Breast epithelium (tissue), 3 donors: ENCODE measurements around the gene HOXB1.

Experiments
- POLR2A ChIP-seq: fragments of 450-650 bp; IDR thresholded peaks from one replicate; pipeline ENCODE4 v1.6.1; 2016; ENCODE audit warnings: antibody characterized with exemption, mild to moderate bottlenecking, moderate library complexity
- TF ChIP-seq, protein P1 (sequence below), 3 donors: fragments of 450-650 bp; IDR thresholded peaks; one replicate each; pipeline ENCODE4 v1.5.1; 2016 to 2017; ENCODE audit warnings: antibody characterized with exemption in 3 of 3, mild to moderate bottlenecking in 3 of 3, moderate library complexity in 3 of 3

DNA sequence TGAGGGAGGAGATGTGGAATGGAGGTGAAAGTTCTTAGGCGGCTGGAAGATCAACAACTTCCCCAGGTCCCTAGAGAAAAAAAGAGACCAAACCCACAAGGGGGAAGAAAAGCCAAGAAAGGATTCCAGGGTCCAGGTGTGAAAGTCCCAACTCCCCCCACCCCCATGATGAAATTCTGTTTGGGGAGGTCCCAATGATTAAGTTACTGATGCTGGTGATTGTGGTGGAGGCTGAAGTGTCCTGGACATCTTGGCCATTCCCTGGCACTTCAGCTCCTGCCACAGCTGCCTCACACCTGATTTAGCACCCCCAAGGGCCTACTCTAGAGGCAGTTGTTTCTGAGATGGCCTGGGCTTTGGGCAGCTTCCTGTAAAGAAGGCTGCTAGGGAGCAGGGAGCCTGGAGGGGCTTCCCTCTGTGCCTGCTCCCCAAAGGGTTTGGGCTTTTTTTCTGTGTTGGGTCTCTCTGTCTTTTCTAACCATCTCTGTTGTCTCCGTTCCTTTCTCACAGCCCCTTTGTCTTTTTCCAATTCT is 34.3 kb upstream of the HOXB1 start:
- TF ChIP-seq, protein P1, sequence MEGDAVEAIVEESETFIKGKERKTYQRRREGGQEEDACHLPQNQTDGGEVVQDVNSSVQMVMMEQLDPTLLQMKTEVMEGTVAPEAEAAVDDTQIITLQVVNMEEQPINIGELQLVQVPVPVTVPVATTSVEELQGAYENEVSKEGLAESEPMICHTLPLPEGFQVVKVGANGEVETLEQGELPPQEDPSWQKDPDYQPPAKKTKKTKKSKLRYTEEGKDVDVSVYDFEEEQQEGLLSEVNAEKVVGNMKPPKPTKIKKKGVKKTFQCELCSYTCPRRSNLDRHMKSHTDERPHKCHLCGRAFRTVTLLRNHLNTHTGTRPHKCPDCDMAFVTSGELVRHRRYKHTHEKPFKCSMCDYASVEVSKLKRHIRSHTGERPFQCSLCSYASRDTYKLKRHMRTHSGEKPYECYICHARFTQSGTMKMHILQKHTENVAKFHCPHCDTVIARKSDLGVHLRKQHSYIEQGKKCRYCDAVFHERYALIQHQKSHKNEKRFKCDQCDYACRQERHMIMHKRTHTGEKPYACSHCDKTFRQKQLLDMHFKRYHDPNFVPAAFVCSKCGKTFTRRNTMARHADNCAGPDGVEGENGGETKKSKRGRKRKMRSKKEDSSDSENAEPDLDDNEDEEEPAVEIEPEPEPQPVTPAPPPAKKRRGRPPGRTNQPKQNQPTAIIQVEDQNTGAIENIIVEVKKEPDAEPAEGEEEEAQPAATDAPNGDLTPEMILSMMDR (IDR thresholded peaks at IDR 0.05), result no peak
- TF ChIP-seq POLR2A, result no peak
